ENCODE data around the gene RMDN2. TPM values are rescaled to one million over a fixed set of nuclear protein-coding genes. Genes with fewer than 3 reads are reported as not detected.

The RMDN2 gene
- total and polyA plus RNA-seq, 4 donors = 7.3 to 30.6 (median 13.3) TPM

DNA sequence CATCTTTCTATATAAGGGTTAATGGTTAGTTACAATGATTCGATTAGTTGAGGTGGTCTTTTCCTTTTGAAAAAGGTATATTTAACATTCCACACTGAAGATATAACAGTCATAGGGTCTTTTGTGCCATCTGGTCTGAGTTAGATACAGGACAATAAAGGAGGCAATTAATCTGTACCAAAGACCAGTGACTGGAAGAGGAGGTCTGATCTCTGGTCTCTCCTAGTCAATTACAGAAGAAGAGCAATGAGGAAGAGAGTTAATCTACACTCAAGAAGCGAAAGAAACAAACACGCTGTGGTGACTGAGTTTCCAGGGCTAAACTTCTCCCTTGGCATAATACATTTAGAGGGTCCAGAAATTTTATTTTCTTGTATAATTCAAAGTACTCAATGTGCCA, 20.7 kb upstream of the RMDN2 start:
- Histone ChIP-seq H3K4me3 (ENCODE audit: low read depth in 1 of 3, low read length in 3 of 3) (no peak overlapping the region), H3K9ac (ENCODE audit: low read depth in 1 of 2, low read length in 2 of 2) (no peak overlapping the region), H3K36me3 (ENCODE audit: control insufficient read depth in 4 of 4, insufficient read depth in 3 of 4, low read depth in 1 of 4, low read length in 3 of 4) (no peaks in the 10 kb centered on the region), H3K27ac (ENCODE audit: low read depth in 1 of 2, low read length in 2 of 2) (no peak overlapping the region), H3K4me1 (ENCODE audit: control insufficient read depth in 4 of 4, insufficient read depth in 4 of 4, low read length in 3 of 4) (peaks cover 0 to 5% (median 1%) of the 10 kb centered on the region in 4 donors), H3K9me3 (ENCODE audit: control insufficient read depth in 4 of 4, low read length in 3 of 4) (no peaks in the 10 kb centered on the region), H3K27me3 (ENCODE audit: control insufficient read depth in 4 of 4, insufficient read depth in 4 of 4, low read length in 3 of 4) (no peaks in the 10 kb centered on the region)
- DNase-seq (ENCODE audit: low spot score) = no peak
- 86% methylated on average over 3 of the region's 3 CpGs for WGBS
- no peak for TF ChIP-seq EGR1 (IDR thresholded peaks at IDR 0.05; ENCODE audit: low read depth in 2 of 2)
- TF ChIP-seq FOXA1 (IDR thresholded peaks at IDR 0.05) = no peak
- no peak for TF ChIP-seq FOXA2 (IDR thresholded peaks at IDR 0.05)
- no peak for TF ChIP-seq HNF4A (conservative IDR thresholded peaks at IDR 0.05)
- TF ChIP-seq, protein P1, sequence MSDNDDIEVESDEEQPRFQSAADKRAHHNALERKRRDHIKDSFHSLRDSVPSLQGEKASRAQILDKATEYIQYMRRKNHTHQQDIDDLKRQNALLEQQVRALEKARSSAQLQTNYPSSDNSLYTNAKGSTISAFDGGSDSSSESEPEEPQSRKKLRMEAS (IDR thresholded peaks at IDR 0.05) = no peak
- no peak for TF ChIP-seq SP1 (IDR thresholded peaks at IDR 0.05)
- no peak for TF ChIP-seq TAF1 (conservative IDR thresholded peaks at IDR 0.05)
- no peak for TF ChIP-seq RAD21 (IDR thresholded peaks at IDR 0.05)
- TF ChIP-seq GABPA (IDR thresholded peaks at IDR 0.05 in 1 of 2, conservative IDR thresholded peaks at IDR 0.05 in 1 of 2) = no peak
- TF ChIP-seq, protein P2, sequence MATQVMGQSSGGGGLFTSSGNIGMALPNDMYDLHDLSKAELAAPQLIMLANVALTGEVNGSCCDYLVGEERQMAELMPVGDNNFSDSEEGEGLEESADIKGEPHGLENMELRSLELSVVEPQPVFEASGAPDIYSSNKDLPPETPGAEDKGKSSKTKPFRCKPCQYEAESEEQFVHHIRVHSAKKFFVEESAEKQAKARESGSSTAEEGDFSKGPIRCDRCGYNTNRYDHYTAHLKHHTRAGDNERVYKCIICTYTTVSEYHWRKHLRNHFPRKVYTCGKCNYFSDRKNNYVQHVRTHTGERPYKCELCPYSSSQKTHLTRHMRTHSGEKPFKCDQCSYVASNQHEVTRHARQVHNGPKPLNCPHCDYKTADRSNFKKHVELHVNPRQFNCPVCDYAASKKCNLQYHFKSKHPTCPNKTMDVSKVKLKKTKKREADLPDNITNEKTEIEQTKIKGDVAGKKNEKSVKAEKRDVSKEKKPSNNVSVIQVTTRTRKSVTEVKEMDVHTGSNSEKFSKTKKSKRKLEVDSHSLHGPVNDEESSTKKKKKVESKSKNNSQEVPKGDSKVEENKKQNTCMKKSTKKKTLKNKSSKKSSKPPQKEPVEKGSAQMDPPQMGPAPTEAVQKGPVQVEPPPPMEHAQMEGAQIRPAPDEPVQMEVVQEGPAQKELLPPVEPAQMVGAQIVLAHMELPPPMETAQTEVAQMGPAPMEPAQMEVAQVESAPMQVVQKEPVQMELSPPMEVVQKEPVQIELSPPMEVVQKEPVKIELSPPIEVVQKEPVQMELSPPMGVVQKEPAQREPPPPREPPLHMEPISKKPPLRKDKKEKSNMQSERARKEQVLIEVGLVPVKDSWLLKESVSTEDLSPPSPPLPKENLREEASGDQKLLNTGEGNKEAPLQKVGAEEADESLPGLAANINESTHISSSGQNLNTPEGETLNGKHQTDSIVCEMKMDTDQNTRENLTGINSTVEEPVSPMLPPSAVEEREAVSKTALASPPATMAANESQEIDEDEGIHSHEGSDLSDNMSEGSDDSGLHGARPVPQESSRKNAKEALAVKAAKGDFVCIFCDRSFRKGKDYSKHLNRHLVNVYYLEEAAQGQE (IDR thresholded peaks at IDR 0.05) = no peak
- no peak for TF ChIP-seq HNF4G (IDR thresholded peaks at IDR 0.05)
- TF ChIP-seq, protein P3, sequence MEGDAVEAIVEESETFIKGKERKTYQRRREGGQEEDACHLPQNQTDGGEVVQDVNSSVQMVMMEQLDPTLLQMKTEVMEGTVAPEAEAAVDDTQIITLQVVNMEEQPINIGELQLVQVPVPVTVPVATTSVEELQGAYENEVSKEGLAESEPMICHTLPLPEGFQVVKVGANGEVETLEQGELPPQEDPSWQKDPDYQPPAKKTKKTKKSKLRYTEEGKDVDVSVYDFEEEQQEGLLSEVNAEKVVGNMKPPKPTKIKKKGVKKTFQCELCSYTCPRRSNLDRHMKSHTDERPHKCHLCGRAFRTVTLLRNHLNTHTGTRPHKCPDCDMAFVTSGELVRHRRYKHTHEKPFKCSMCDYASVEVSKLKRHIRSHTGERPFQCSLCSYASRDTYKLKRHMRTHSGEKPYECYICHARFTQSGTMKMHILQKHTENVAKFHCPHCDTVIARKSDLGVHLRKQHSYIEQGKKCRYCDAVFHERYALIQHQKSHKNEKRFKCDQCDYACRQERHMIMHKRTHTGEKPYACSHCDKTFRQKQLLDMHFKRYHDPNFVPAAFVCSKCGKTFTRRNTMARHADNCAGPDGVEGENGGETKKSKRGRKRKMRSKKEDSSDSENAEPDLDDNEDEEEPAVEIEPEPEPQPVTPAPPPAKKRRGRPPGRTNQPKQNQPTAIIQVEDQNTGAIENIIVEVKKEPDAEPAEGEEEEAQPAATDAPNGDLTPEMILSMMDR (IDR thresholded peaks at IDR 0.05; ENCODE audit: low read depth, low read length, missing input control) = no peak
- TF ChIP-seq JUND (IDR thresholded peaks at IDR 0.05) = no peak

DNA sequence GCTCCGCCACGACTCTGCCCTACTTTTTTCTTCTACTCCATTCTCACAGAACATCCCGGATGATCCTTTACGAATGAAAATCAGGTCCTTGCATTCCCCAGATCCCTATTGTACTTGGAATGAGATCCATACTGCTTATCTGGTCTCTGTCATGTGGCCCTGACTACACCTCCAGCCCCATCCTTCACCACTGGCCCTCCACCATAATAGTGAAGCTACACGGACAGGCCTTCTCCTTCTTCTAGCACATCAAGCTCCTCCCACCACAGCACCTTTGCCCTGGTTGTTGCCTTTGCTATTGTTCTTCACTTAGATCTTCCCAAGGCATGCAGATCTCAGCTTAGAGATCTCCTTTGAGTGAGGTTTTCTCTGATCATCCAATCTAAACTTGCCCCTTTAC, 20.1 kb upstream of the RMDN2 start:
- WGBS = 72% methylated on average over 5 of the region's 5 CpGs
- Histone ChIP-seq H3K27ac (ENCODE audit: low read depth in 1 of 2, low read length in 2 of 2) (no peak overlapping the region), H3K9me3 (ENCODE audit: control insufficient read depth in 4 of 4, low read length in 3 of 4) (no peaks in the 10 kb centered on the region), H3K9ac (ENCODE audit: low read depth in 1 of 2, low read length in 2 of 2) (no peak overlapping the region), H3K27me3 (ENCODE audit: control insufficient read depth in 4 of 4, insufficient read depth in 4 of 4, low read length in 3 of 4) (no peaks in the 10 kb centered on the region), H3K4me1 (ENCODE audit: control insufficient read depth in 4 of 4, insufficient read depth in 4 of 4, low read length in 3 of 4) (peaks cover 0 to 5% (median 1%) of the 10 kb centered on the region in 4 donors), H3K36me3 (ENCODE audit: control insufficient read depth in 4 of 4, insufficient read depth in 3 of 4, low read depth in 1 of 4, low read length in 3 of 4) (no peaks in the 10 kb centered on the region), H3K4me3 (ENCODE audit: low read depth in 1 of 3, low read length in 3 of 3) (no peak overlapping the region)
- no peak for DNase-seq (ENCODE audit: low spot score)
- TF ChIP-seq HNF4A (conservative IDR thresholded peaks at IDR 0.05) = no peak
- no peak for TF ChIP-seq YY1 (IDR thresholded peaks at IDR 0.05)
- no peak for TF ChIP-seq HNF4G (IDR thresholded peaks at IDR 0.05)
- no peak for TF ChIP-seq RXRA (IDR thresholded peaks at IDR 0.05)
- TF ChIP-seq SP1 (IDR thresholded peaks at IDR 0.05) = no peak
- no peak for TF ChIP-seq TAF1 (conservative IDR thresholded peaks at IDR 0.05)
- no peak for TF ChIP-seq EGR1 (IDR thresholded peaks at IDR 0.05; ENCODE audit: low read depth in 2 of 2)
- TF ChIP-seq GABPA (IDR thresholded peaks at IDR 0.05 in 1 of 2, conservative IDR thresholded peaks at IDR 0.05 in 1 of 2) = no peak
- TF ChIP-seq NR2F2 (IDR thresholded peaks at IDR 0.05) = no peak

Measured in liver (tissue), 9 donors.